K562 (cell line): ENCODE results near the gene VWF. TPM values are rescaled to one million over a fixed set of nuclear protein-coding genes. Genes with fewer than 3 reads are reported as not detected.

Experiments
- ATF3 ChIP-seq, 2 experiments: fragments of 450-650 bp in 1 of 2; sonication (generic) in 1 of 2; formaldehyde crosslinking in 1 of 2; IDR thresholded peaks in 1 of 2; conservative IDR thresholded peaks in 1 of 2; 2 replicates each; pipeline versions ENCODE4 v1.6.1 to v1.8.1; 2016 to 2023; ENCODE audit warnings: mild to moderate bottlenecking in 2 of 2, moderate library complexity in 2 of 2, inconsistent platforms in 1 of 2, missing genetic modification reagents in 1 of 2
- BACH1 ChIP-seq: fragments of 200-800 bp; sonication (Bioruptor generic); IDR thresholded peaks from 2 replicates; pipeline ENCODE4 v1.6.1; 2016; ENCODE audit warnings: missing genetic modification characterization, missing compliant biosample characterization
- CHD2 ChIP-seq: IDR thresholded peaks from 2 replicates; pipeline ENCODE4 v1.6.1; 2011; ENCODE audit warnings: low read depth, low read length
- ETS1 ChIP-seq: conservative IDR thresholded peaks from 2 replicates; pipeline ENCODE4 v1.6.1; 2011; ENCODE audit warnings: low read depth, mild to moderate bottlenecking, low read length; ENCODE audit not compliant: control insufficient read depth
- FOXA3 ChIP-seq, 2 experiments: fragments of 450-650 bp in 1 of 2; sonication (generic) in 1 of 2; formaldehyde crosslinking; IDR thresholded peaks in 1 of 2; conservative IDR thresholded peaks in 1 of 2; 2 replicates each; pipeline versions ENCODE4 v1.4.0 to v1.8.0; 2020 to 2022; ENCODE audit warnings: mild to moderate bottlenecking in 2 of 2, missing genetic modification reagents in 1 of 2
- ILK ChIP-seq: fragments of 450-650 bp; IDR thresholded peaks from 2 replicates; pipeline ENCODE4 v1.6.1; 2016; ENCODE audit warnings: missing genetic modification characterization, low read depth, mild to moderate bottlenecking, missing compliant biosample characterization, moderate library complexity, borderline replicate concordance
- NCOA4 ChIP-seq: fragments of 450-650 bp; IDR thresholded peaks from 2 replicates; pipeline ENCODE4 v1.6.1; 2018; ENCODE audit warnings: mild to moderate bottlenecking; ENCODE audit not compliant: partially characterized antibody
- NEUROD1 ChIP-seq: fragments of 150-350 bp; IDR thresholded peaks from 2 replicates; pipeline ENCODE4 v1.6.1; 2014; ENCODE audit warnings: borderline replicate concordance, low read length, low read depth; ENCODE audit not compliant: partially characterized antibody
- NONO ChIP-seq, 2 experiments: fragments of 200-400 bp in 1 of 2; fragments of 450-650 bp in 1 of 2; formaldehyde crosslinking in 1 of 2; IDR thresholded peaks; 2 replicates each; pipeline ENCODE4 v1.6.1; 2017; ENCODE audit warnings: low read depth in 2 of 2, mild to moderate bottlenecking in 2 of 2, moderate library complexity in 2 of 2, low read length in 1 of 2
- RBBP5 ChIP-seq: fragments of 200-600 bp; sonication (generic); IDR thresholded peaks from 2 replicates; pipeline ENCODE4 v1.6.1; 2012; ENCODE audit warnings: borderline replicate concordance, mild to moderate bottlenecking, low read length, control low read depth, inconsistent platforms; ENCODE audit not compliant: insufficient read depth, poor library complexity, severe bottlenecking
- USF2 ChIP-seq: sonication (generic); formaldehyde crosslinking; IDR thresholded peaks from 2 replicates; pipeline ENCODE4 v1.5.0; 2020; ENCODE audit warnings: missing genetic modification reagents
- ZNF3 ChIP-seq: fragments of 250-450 bp; sonication (Bioruptor Pico); IDR thresholded peaks from 2 replicates; pipeline ENCODE4 v1.5.0; 2021; ENCODE audit warnings: mild to moderate bottlenecking, moderate library complexity
- polyA plus RNA-seq, 8 experiments: library from polyadenylated mRNA; depleted of rRNA in 4 of 8; stranded (reverse) in 5 of 8; unstranded in 3 of 8; fragments of >200 nt; fragmentation: Nextera tagmentation in 2 of 8; fragmentation: Illumina TruSeq in 1 of 8; extraction: Ambion mirVana in 2 of 8; extraction: Trizol in 1 of 8; gene quantifications; 2 replicates each; pipeline versions ENCODE4 v1.2.1 to v1.2.3, GENCODE V29; 2011 to 2014; ENCODE audit warnings: inconsistent platforms in 1 of 8, missing spikeins in 1 of 8
- total RNA-seq, 7 experiments: library from RNA; depleted of rRNA in 6 of 7; stranded (reverse); fragments of >200 nt in 6 of 7; fragmentation: Illumina TruSeq in 2 of 7; extraction: Trizol in 2 of 7; gene quantifications; 2 replicates each; pipeline versions ENCODE4 v1.2.1 to v1.2.3, GENCODE V29; 2011 to 2021; ENCODE audit warnings: low replicate concordance in 1 of 7

The VWF gene
- total and polyA plus RNA-seq, 9 of the 15 experiments (the other 6 are each of a cell fraction or from before 2014, with no cell fraction given), result 0.53 TPM; not detected in 8

- no peak for TF ChIP-seq FOXA3 (CRISPR knock-in tag; conservative IDR thresholded peaks at IDR 0.05 in 1 of 2, IDR thresholded peaks at IDR 0.05 in 1 of 2)
- TF ChIP-seq NEUROD1, result no peak
- TF ChIP-seq ZNF3 (CRISPR knock-in tag), result no peak
- no peak for TF ChIP-seq ATF3 (IDR thresholded peaks at IDR 0.05)
- TF ChIP-seq ATF3 (CRISPR knock-in tag; conservative IDR thresholded peaks at IDR 0.05), result no peak
- no peak for TF ChIP-seq BACH1 (tag)
- TF ChIP-seq NCOA4, result no peak
- no peak for TF ChIP-seq CHD2
- TF ChIP-seq ETS1, result no peak
- TF ChIP-seq NONO (IDR thresholded peaks at IDR 0.05; ENCODE audit: low read depth in 2 of 2, low read length in 1 of 2), result no peak
- TF ChIP-seq USF2 (CRISPR knock-in tag), result no peak
- no peak for TF ChIP-seq ILK (tag)
- TF ChIP-seq RBBP5, result no peak
- TF ChIP-seq, all 486 proteins: peak for 0
Observed at GRCh38 chr12:5969974-5970690, 154.3 kb downstream of the VWF start (continued).
